H1 (cell line): Measurements from ENCODE around the gene MID1. TPM values are rescaled to one million over a fixed set of nuclear protein-coding genes. Genes with fewer than 3 reads are reported as not detected.

ENCODE experiments used
- CTCF ChIA-PET: fragments of 300-600 bp; sonication (Branson Sonifier 250); formaldehyde crosslinking; loops from one replicate; lab custom pipeline; 2021; ENCODE audit not compliant: partially characterized antibody; lab: Charles Lee
- POLR2A ChIA-PET: fragments of 300-600 bp; sonication (Branson Sonifier 250); formaldehyde crosslinking; loops from one replicate; lab custom pipeline; 2021; ENCODE audit warnings: inconsistent platforms; ENCODE audit not compliant: partially characterized antibody; lab: Charles Lee
- DNase-seq, 2 experiments: peaks; one replicate each; pipeline versions ENCODE4 v3.0.0 to v3.0.0-alpha.2; 2010 to 2022; ENCODE audit warnings: low spot score in 2 of 2, low read depth in 1 of 2, mixed read lengths in 1 of 2
- FAIRE-seq: peaks from 2 replicates; lab custom pipeline; 2011; peaks lifted over from hg19 to GRCh38; lab: Jason Lieb, UNC
- H2AFZ ChIP-seq: 2 replicates; pipeline ENCODE4 v1.8.1; 2012; ENCODE audit warnings: low read length, inconsistent platforms
- H2AK5ac ChIP-seq: 2 replicates; pipeline ENCODE4 v1.6.1; 2013; ENCODE audit warnings: low read depth, low read length
- H2BK120ac ChIP-seq: replicated peaks from 2 replicates; pipeline ENCODE3; 2013; ENCODE audit warnings: low read depth, low read length, inconsistent platforms
- H2BK12ac ChIP-seq: 2 replicates; pipeline ENCODE4 v1.6.1; 2013; ENCODE audit warnings: low read depth, low read length
- H2BK15ac ChIP-seq: 2 replicates; pipeline ENCODE4 v1.6.1; 2013; ENCODE audit warnings: low read length
- H2BK20ac ChIP-seq: 2 replicates; pipeline ENCODE4 v1.6.1; 2013; ENCODE audit warnings: low read length
- H2BK5ac ChIP-seq: 2 replicates; pipeline ENCODE4 v1.6.1; 2013; ENCODE audit warnings: low read depth, low read length
- H3K14ac ChIP-seq: 2 replicates; pipeline ENCODE4 v1.6.1; 2013; ENCODE audit warnings: inconsistent platforms; ENCODE audit not compliant: insufficient read length
- H3K18ac ChIP-seq: 2 replicates; pipeline ENCODE4 v1.6.1; 2013; ENCODE audit warnings: low read length; ENCODE audit errors: extremely low read depth
- H3K23ac ChIP-seq: 2 replicates; pipeline ENCODE4 v1.6.1; 2013; ENCODE audit warnings: inconsistent platforms; ENCODE audit not compliant: insufficient read length
- H3K23me2 ChIP-seq: 2 replicates; pipeline ENCODE4 v1.6.1; 2013; ENCODE audit warnings: low read depth, low read length
- H3K27ac ChIP-seq: 2 replicates; pipeline ENCODE4 v1.6.1; 2011; ENCODE audit warnings: low read depth, low read length, inconsistent platforms
- H3K27me3 ChIP-seq, 4 experiments: replicated peaks in 1 of 4; 1 replicate in 1 of 4; 2 replicates in 3 of 4; pipeline versions ENCODE4 v1.6.1 to v1.8.1; 2011 to 2013; ENCODE audit warnings: low read length in 3 of 4, mild to moderate bottlenecking in 3 of 4, inconsistent platforms in 2 of 4, mixed read lengths in 2 of 4, moderate library complexity in 1 of 4; ENCODE audit not compliant: control insufficient read depth in 3 of 4, insufficient read depth in 3 of 4; ENCODE audit errors: extremely low read depth in 1 of 4
- H3K36me3 ChIP-seq, 4 experiments: 2 replicates each; pipeline versions ENCODE4 v1.6.1 to v1.8.1; 2011 to 2013; ENCODE audit warnings: mild to moderate bottlenecking in 4 of 4, low read length in 3 of 4, moderate library complexity in 2 of 4, control low read depth in 1 of 4, inconsistent platforms in 1 of 4; ENCODE audit not compliant: insufficient read depth in 4 of 4, control insufficient read depth in 2 of 4
- H3K4ac ChIP-seq: replicated peaks from 2 replicates; pipeline ENCODE3; 2013; ENCODE audit warnings: low read length, low read depth, mixed read lengths, inconsistent platforms; ENCODE audit not compliant: insufficient read length
- H3K4me1 ChIP-seq, 4 experiments: replicated peaks in 1 of 4; 1 replicate in 1 of 4; 2 replicates in 3 of 4; pipeline versions ENCODE4 v1.6.1 to v1.8.1; 2011 to 2013; ENCODE audit warnings: low read length in 3 of 4, inconsistent platforms in 2 of 4, mixed read lengths in 1 of 4; ENCODE audit not compliant: insufficient read depth in 4 of 4, control insufficient read depth in 3 of 4
- H3K4me2 ChIP-seq, 2 experiments: 2 replicates each; pipeline versions ENCODE4 v1.6.1 to v1.8.1; 2011 to 2013; ENCODE audit warnings: low read depth in 2 of 2, low read length in 2 of 2, control low read depth in 1 of 2, inconsistent platforms in 1 of 2, mild to moderate bottlenecking in 1 of 2; ENCODE audit not compliant: insufficient read depth in 1 of 2
- H3K4me3 ChIP-seq, 4 experiments: fragments of 200-600, 300-600 bp in 1 of 4; sonication (generic), shearing (Covaris generic), sonication (Bioruptor Twin) in 1 of 4; 2 replicates each; pipeline versions ENCODE4 v1.5.1 to v1.8.1; 2011 to 2016; ENCODE audit warnings: low read length in 4 of 4, low read depth in 3 of 4, control low read depth in 2 of 4, inconsistent platforms in 2 of 4, mild to moderate bottlenecking in 2 of 4, mixed read lengths in 1 of 4, moderate library complexity in 1 of 4; ENCODE audit not compliant: insufficient read depth in 2 of 4; ENCODE audit errors: extremely low read depth in 1 of 4
- H3K56ac ChIP-seq: replicated peaks from 2 replicates; pipeline ENCODE3; 2013; ENCODE audit warnings: low read depth, mild to moderate bottlenecking, mixed read lengths, low read length, inconsistent platforms; ENCODE audit not compliant: insufficient read length
- H3K79me1 ChIP-seq: 2 replicates; pipeline ENCODE4 v1.6.1; 2013; ENCODE audit warnings: low read depth, low read length, control low read depth
- H3K79me2 ChIP-seq, 2 experiments: 2 replicates each; pipeline versions ENCODE4 v1.6.1 to v1.8.1; 2012 to 2013; ENCODE audit warnings: low read length in 2 of 2, mild to moderate bottlenecking in 2 of 2, inconsistent platforms in 1 of 2; ENCODE audit not compliant: insufficient read depth in 2 of 2, control insufficient read depth in 1 of 2
- H3K9ac ChIP-seq, 4 experiments: replicated peaks in 1 of 4; 1 replicate in 1 of 4; 2 replicates in 3 of 4; pipeline versions ENCODE4 v1.6.1 to v1.8.1; 2011 to 2013; ENCODE audit warnings: low read depth in 3 of 4, low read length in 3 of 4, control low read depth in 2 of 4, mild to moderate bottlenecking in 2 of 4, moderate library complexity in 2 of 4, inconsistent platforms in 1 of 4; ENCODE audit errors: extremely low read depth in 1 of 4
- H3K9me3 ChIP-seq, 2 experiments: 2 replicates each; pipeline versions ENCODE4 v1.6.1 to v1.8.1; 2012 to 2013; ENCODE audit warnings: mild to moderate bottlenecking in 2 of 2, moderate library complexity in 2 of 2, control low read depth in 1 of 2, inconsistent platforms in 1 of 2, low read depth in 1 of 2, low read length in 1 of 2, mixed read lengths in 1 of 2; ENCODE audit not compliant: insufficient read depth in 2 of 2
- H4K20me1 ChIP-seq, 2 experiments: replicated peaks in 1 of 2; 2 replicates each; pipeline versions ENCODE3 to v1.8.1; 2011 to 2013; ENCODE audit warnings: inconsistent platforms in 2 of 2, low read length in 2 of 2, mild to moderate bottlenecking in 1 of 2; ENCODE audit not compliant: insufficient read depth in 2 of 2, control insufficient read depth in 1 of 2
- H4K5ac ChIP-seq: 2 replicates; pipeline ENCODE4 v1.6.1; 2013; ENCODE audit warnings: low read length, low read depth, mixed read lengths, inconsistent platforms; ENCODE audit not compliant: insufficient read length
- H4K8ac ChIP-seq: 2 replicates; pipeline ENCODE4 v1.8.0; 2013; ENCODE audit warnings: mild to moderate bottlenecking, moderate library complexity, low read length, inconsistent platforms; ENCODE audit not compliant: insufficient read depth; ENCODE audit errors: extremely low read depth
- H4K91ac ChIP-seq: replicated peaks from 2 replicates; pipeline ENCODE3; 2013; ENCODE audit warnings: low read length, mixed read lengths, inconsistent platforms; ENCODE audit not compliant: insufficient read length
- HDAC2 ChIP-seq, 2 experiments: fragments of 300-600 bp in 1 of 2; sonication (generic) in 1 of 2; IDR thresholded peaks; 2 replicates each; pipeline ENCODE4 v1.6.1; 2011 to 2012; ENCODE audit warnings: low read depth in 2 of 2, low read length in 2 of 2, mild to moderate bottlenecking in 2 of 2, moderate library complexity in 2 of 2, borderline replicate concordance in 1 of 2, inconsistent platforms in 1 of 2
- JUN ChIP-seq: IDR thresholded peaks from 2 replicates; pipeline ENCODE4 v1.6.1; 2011; ENCODE audit warnings: low read depth, mild to moderate bottlenecking, improper control_type of control experiment, low read length
- NRF1 ChIP-seq: IDR thresholded peaks from 2 replicates; pipeline ENCODE4 v1.6.1; 2011; ENCODE audit warnings: mild to moderate bottlenecking, low read depth, low read length, improper control_type of control experiment
- RAD21 ChIP-seq, 2 experiments: IDR thresholded peaks in 1 of 2; conservative IDR thresholded peaks in 1 of 2; 2 replicates each; pipeline ENCODE4 v1.6.1; 2011; ENCODE audit warnings: low read depth in 2 of 2, low read length in 2 of 2, improper control_type of control experiment in 1 of 2, inconsistent platforms in 1 of 2, mild to moderate bottlenecking in 1 of 2, moderate library complexity in 1 of 2
- RXRA ChIP-seq: IDR thresholded peaks from 2 replicates; pipeline ENCODE4 v1.6.1; 2011; ENCODE audit warnings: low read depth, mild to moderate bottlenecking, low read length, moderate library complexity; ENCODE audit not compliant: insufficient read depth
- SAP30 ChIP-seq: fragments of 300-600 bp; sonication (generic); IDR thresholded peaks from 2 replicates; pipeline ENCODE4 v1.7.1; 2012; ENCODE audit warnings: low read length, moderate library complexity, mild to moderate bottlenecking, inconsistent platforms; ENCODE audit not compliant: insufficient read depth, insufficient replicate concordance
- WGBS, 2 experiments: shearing (Covaris generic) in 1 of 2; methylation state at CpG; one replicate each; pipeline versions ENCODE4 v1.1.6 to v1.1.7; 2013 to 2015; ENCODE audit warnings: low lambda C conversion rate in 2 of 2, mixed read lengths in 2 of 2, inconsistent platforms in 1 of 2, low coverage in 1 of 2, missing lambda C conversion rate in 1 of 2; ENCODE audit not compliant: insufficient replicate concordance in 2 of 2, insufficient coverage in 1 of 2, insufficient read length in 1 of 2; ENCODE audit errors: extremely low coverage in 1 of 2, missing lambda C conversion rate in 1 of 2; 5-methylcytosine and 5-hydroxymethylcytosine counted together
- polyA plus RNA-seq, 7 experiments: library from polyadenylated mRNA; depleted of rRNA in 3 of 7; stranded (reverse) in 5 of 7; unstranded in 2 of 7; fragments of >200 nt in 5 of 7; fragments of 200-250 nt in 2 of 7; gene quantifications; 1 replicate in 5 of 7; 2 replicates in 1 of 7; 4 replicates in 1 of 7; pipeline versions ENCODE4 v1.2.1 to v1.2.3, GENCODE V29; 2011 to 2013; ENCODE audit warnings: missing spikeins in 2 of 7, mixed read lengths in 2 of 7
- total RNA-seq: library from RNA; stranded (reverse); fragmentation: NEBNext Ultra II Directional; extraction: Animal tissue kit (Norgen Biotek cat#: 25700); gene quantifications from 2 replicates; pipeline ENCODE4 v1.2.1, GENCODE V29; 2021
- TF ChIP-seq, protein P1 (sequence below), 3 experiments: IDR thresholded peaks; 1 replicate in 2 of 3; 2 replicates in 1 of 3; pipeline versions ENCODE4 v1.5.1 to v1.6.1; 2011; ENCODE audit warnings: low read length in 3 of 3, mild to moderate bottlenecking in 3 of 3, inconsistent platforms in 2 of 3, low read depth in 1 of 3, moderate library complexity in 1 of 3; ENCODE audit not compliant: insufficient read depth in 1 of 3; ENCODE audit errors: control extremely low read depth in 1 of 3
- TF ChIP-seq, protein P2 (sequence below): IDR thresholded peaks from 2 replicates; pipeline ENCODE4 v1.6.1; 2012; ENCODE audit warnings: low read length, inconsistent platforms

The MID1 gene
- total and polyA plus RNA-seq, 2 of the 8 experiments (the other 6 are each of a cell fraction or from before 2014, with no cell fraction given) = 12.9 to 54.3 TPM

DNA sequence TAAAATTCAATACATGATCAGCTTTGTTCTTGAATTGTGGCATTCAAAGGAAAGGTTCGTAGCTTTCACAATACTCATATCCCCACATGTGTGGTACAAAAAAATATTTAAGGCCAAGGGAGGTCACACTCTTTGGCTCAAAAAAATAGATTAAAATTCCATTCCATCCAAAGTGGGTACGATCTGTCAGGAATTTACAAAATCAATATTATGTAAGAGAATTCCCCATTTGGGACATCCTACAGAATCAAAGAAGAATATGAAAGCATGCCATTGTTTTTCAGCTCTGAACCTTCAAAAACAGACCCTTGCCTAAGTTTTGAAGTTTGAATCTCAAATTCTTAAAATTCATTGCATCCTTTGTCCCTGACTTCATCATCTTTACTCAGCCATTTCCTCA lies 85.8 kb downstream of the MID1 start:
- H3K23ac ChIP-seq = no peak overlapping the region
- H4K91ac ChIP-seq = no peak overlapping the region
- H2BK15ac ChIP-seq = no peak overlapping the region
- peaks cover 0 to 13% of the 10 kb centered on the region in 2 experiments; a peak in 2 of 4 replicates for H3K79me2 ChIP-seq
- no peak overlapping the region for H2BK5ac ChIP-seq
- no peak overlapping the region for H3K4me3 ChIP-seq
- no peak overlapping the region for H3K9ac ChIP-seq
- H3K9me3 ChIP-seq = no peaks in the 10 kb centered on the region
- no peak overlapping the region for H3K27ac ChIP-seq
- FAIRE-seq (no peak), DNase-seq (no peak)
- ChIA-PET CTCF (no interaction called here), POLR2A (no interaction called here)
- H4K5ac ChIP-seq = no peak overlapping the region
- 96% methylated on average over 2 of the region's 2 CpGs; no CpG with 5 or more reads in 1 of the 2 experiments for WGBS, 2 experiments
- no peak overlapping the region for H3K4me2 ChIP-seq
- no peak overlapping the region for H2AK5ac ChIP-seq
- no peaks in the 10 kb centered on the region for H3K79me1 ChIP-seq
- H3K56ac ChIP-seq = no peak overlapping the region
- no peak overlapping the region for H3K4ac ChIP-seq
- H3K4me1 ChIP-seq = 0 out of 7 replicates have a peak, but pooled peaks cover 0 to 2% (median 0%) of the 10 kb centered on the region in 4 experiments
- H2BK12ac ChIP-seq = no peak overlapping the region
- H3K27me3 ChIP-seq = no peaks in the 10 kb centered on the region
- H2AFZ ChIP-seq = no peak overlapping the region
- no peak overlapping the region for H2BK120ac ChIP-seq
- no peak overlapping the region for H3K14ac ChIP-seq
- no peaks in the 10 kb centered on the region for H4K20me1 ChIP-seq
- no peaks in the 10 kb centered on the region for H3K36me3 ChIP-seq
- no peak overlapping the region for H3K18ac ChIP-seq
- H2BK20ac ChIP-seq = no peak overlapping the region
- no peak overlapping the region for H4K8ac ChIP-seq
- H3K23me2 ChIP-seq = no peaks in the 10 kb centered on the region
- no peak for TF ChIP-seq NRF1
- no peak for TF ChIP-seq RAD21 (IDR thresholded peaks at IDR 0.05 in 1 of 2, conservative IDR thresholded peaks at IDR 0.05 in 1 of 2; ENCODE audit: low read depth in 2 of 2, low read length in 2 of 2)
- TF ChIP-seq HDAC2 (IDR thresholded peaks at IDR 0.05; ENCODE audit: borderline replicate concordance in 1 of 2, low read depth in 2 of 2, low read length in 2 of 2) = no peak
- TF ChIP-seq, protein P1, sequence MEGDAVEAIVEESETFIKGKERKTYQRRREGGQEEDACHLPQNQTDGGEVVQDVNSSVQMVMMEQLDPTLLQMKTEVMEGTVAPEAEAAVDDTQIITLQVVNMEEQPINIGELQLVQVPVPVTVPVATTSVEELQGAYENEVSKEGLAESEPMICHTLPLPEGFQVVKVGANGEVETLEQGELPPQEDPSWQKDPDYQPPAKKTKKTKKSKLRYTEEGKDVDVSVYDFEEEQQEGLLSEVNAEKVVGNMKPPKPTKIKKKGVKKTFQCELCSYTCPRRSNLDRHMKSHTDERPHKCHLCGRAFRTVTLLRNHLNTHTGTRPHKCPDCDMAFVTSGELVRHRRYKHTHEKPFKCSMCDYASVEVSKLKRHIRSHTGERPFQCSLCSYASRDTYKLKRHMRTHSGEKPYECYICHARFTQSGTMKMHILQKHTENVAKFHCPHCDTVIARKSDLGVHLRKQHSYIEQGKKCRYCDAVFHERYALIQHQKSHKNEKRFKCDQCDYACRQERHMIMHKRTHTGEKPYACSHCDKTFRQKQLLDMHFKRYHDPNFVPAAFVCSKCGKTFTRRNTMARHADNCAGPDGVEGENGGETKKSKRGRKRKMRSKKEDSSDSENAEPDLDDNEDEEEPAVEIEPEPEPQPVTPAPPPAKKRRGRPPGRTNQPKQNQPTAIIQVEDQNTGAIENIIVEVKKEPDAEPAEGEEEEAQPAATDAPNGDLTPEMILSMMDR (IDR thresholded peaks at IDR 0.05; ENCODE audit: control extremely low read depth in 1 of 3, insufficient read depth in 1 of 3, low read depth in 1 of 3, low read length in 3 of 3) = no peak
- no peak for TF ChIP-seq SAP30
- no peak for TF ChIP-seq JUN
- no peak for TF ChIP-seq RXRA
- TF ChIP-seq, protein P2, sequence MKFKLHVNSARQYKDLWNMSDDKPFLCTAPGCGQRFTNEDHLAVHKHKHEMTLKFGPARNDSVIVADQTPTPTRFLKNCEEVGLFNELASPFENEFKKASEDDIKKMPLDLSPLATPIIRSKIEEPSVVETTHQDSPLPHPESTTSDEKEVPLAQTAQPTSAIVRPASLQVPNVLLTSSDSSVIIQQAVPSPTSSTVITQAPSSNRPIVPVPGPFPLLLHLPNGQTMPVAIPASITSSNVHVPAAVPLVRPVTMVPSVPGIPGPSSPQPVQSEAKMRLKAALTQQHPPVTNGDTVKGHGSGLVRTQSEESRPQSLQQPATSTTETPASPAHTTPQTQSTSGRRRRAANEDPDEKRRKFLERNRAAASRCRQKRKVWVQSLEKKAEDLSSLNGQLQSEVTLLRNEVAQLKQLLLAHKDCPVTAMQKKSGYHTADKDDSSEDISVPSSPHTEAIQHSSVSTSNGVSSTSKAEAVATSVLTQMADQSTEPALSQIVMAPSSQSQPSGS = no peak
